Measurements from ENCODE around the gene SAMD9L. TPM values are rescaled to one million over a fixed set of nuclear protein-coding genes. Genes with fewer than 3 reads are reported as not detected.
A peak's percentile ranks its signal among the peaks of the same experiment; 100 is the strongest.

SAMD9L gene
- polyA plus RNA-seq, 3 donors = 12.5 to 31.8 (median 18.6) TPM

GRCh38 chr7:93092757-93093370, 55.3 kb downstream of the SAMD9L start:
- Mint-ChIP-seq H3K27ac (no peak overlapping the region), H3K9me3 (peaks cover 4 to 11% (median 5%) of the 10 kb centered on the region in 7 donors), H3K27me3 (ENCODE audit: low read depth in 3 of 3) (peaks cover 4 to 5% (median 4%) of the 10 kb centered on the region in 3 donors), H3K36me3 (no peaks in the 10 kb centered on the region), H3K4me1 (no peaks in the 10 kb centered on the region), H3K4me3 (no peak overlapping the region)
- Histone ChIP-seq H3K79me2 (ENCODE audit: insufficient read depth, low read length) (no peaks in the 10 kb centered on the region), H3K9me3 (replicated peaks in 1 of 2; ENCODE audit: control insufficient read depth in 1 of 2, insufficient read depth in 1 of 2, low read length in 2 of 2) (peaks cover 0 to 6% of the 10 kb centered on the region in 2 donors), H3K4me1 (ENCODE audit: control insufficient read depth in 1 of 2, insufficient read depth in 2 of 2, low read length in 2 of 2) (no peaks in the 10 kb centered on the region), H3K27ac (ENCODE audit: low read depth in 1 of 2, low read length in 2 of 2) (no peak overlapping the region), H3K9ac (ENCODE audit: insufficient read depth, low read length, poor library complexity, severe bottlenecking) (no peak overlapping the region), H3K4me2 (replicated peaks; ENCODE audit: extremely low read depth, low read length, poor library complexity, severe bottlenecking) (no peak overlapping the region), H3K27me3 (ENCODE audit: control insufficient read depth in 2 of 2, insufficient read depth in 2 of 2, low read length in 2 of 2) (no peaks in the 10 kb centered on the region), H4K20me1 (ENCODE audit: insufficient read depth, low read length) (no peaks in the 10 kb centered on the region), H2AFZ (ENCODE audit: insufficient read depth, low read depth, low read length, poor library complexity, severe bottlenecking) (no peak overlapping the region), H3K4me3 (replicated peaks in 1 of 3; ENCODE audit: low read depth in 2 of 3, low read length in 3 of 3) (no peak overlapping the region), H3K36me3 (replicated peaks in 1 of 2; ENCODE audit: control insufficient read depth in 1 of 2, insufficient read depth in 2 of 2, low read length in 2 of 2) (no peaks in the 10 kb centered on the region)
- intact Hi-C loops (cut with micrococcal nuclease) = no loop called here
- TF ChIP-seq CTCF (IDR thresholded peaks at IDR 0.05) = peak; percentile 47
- DNase-seq = peak in 2 of 3 donors; percentile 16 to 34
- WGBS (ENCODE audit: insufficient coverage) = 100% methylated on average over 1 of the region's 1 CpG

Other genes starting within 250 kb of the SAMD9L start
- 10 to 100 TPM in 1 of 3 donors, 1 to 10 TPM in 2; 2.9 to 14.7 (median 7.2) TPM for gene SAMD9, start 30.4 kb downstream of the SAMD9L start, polyA plus RNA-seq
- gene HEPACAM2, start 78.1 kb upstream of the SAMD9L start, polyA plus RNA-seq = under 1 TPM in 1 of 3 donors, not detected in 2; 0.11 TPM
- 10 to 100 TPM in 1 of 3 donors, 1 to 10 TPM in 2; 7.6 to 12.6 (median 9.5) TPM for gene VPS50, start 84.0 kb upstream of the SAMD9L start, polyA plus RNA-seq